Left kidney (tissue), 8 donors: ENCODE results near the gene P2RY14. TPM values are rescaled to one million over a fixed set of nuclear protein-coding genes. Genes with fewer than 3 reads are reported as not detected.
A peak's percentile ranks its signal among the peaks of the same experiment; 100 is the strongest.

Source experiments
- DNase-seq: peaks from one replicate; pipeline ENCODE4 v3.0.0-alpha.2; 2013
- long read RNA-seq, 8 donors: transcript quantifications; one replicate each; lab custom pipeline, GENCODE V29; 2026
- polyA plus RNA-seq: library from polyadenylated mRNA; unstranded; fragments of 120-200 nt; gene quantifications from one replicate; pipeline ENCODE4 v1.2.1, GENCODE V29; 2013; ENCODE audit not compliant: insufficient read length

The P2RY14 gene
- 0.57 TPM for polyA plus RNA-seq
- long read RNA-seq, donor 1: 0 reads
- long read RNA-seq, donor 2: 0 reads
- long read RNA-seq, donor 3: 0 reads
- long read RNA-seq, donor 4: 0 reads
- long read RNA-seq, donor 5: 0 reads
- long read RNA-seq, donor 6: 0 reads
- long read RNA-seq, donor 7: 0 reads
- long read RNA-seq, donor 8: 0 reads

GRCh38 chr3:151278230-151278629, at the start of gene P2RY14:
P2RY14 (minus strand) TSS chr3:151278542; CDS start chr3:151214316, 64,226 bp downstream.
- no peak for DNase-seq

DNA sequence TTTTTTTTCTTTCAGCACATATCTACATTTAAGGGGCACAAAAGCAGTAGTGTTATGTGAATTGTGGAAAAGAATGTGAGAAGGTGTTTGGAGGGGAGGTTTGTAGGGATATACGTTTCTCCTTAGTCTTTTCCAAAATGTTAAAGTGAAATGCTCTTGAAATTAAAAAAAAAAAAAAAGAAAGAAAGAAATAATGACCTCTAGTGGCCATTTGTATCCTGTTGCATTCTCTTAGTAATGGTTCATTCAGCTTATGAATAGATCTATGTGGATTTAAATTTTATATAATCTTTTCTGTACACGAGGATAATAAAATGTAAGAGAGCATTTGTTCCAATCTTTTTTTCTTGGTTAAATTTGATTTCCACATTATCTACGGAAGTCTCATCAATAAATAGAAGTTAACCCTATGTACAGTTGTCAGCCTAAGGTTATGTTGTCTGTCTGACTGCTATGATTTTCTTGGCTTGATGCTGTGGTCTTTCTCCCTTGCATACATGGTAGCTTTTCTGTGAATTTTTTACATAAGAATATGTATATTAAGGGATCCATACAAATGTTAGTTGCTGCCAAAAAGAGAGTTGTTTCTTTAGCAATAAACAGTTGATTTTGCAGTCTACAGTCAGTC, 49.3 kb upstream of the P2RY14 start:
- DNase-seq: peak; percentile 6

- no peak for DNase-seq
Observed at GRCh38 chr3:151322511-151322910, 44.2 kb upstream of the P2RY14 start.

- no peak for DNase-seq
Observed at GRCh38 chr3:151321526-151321925, 43.2 kb upstream of the P2RY14 start.

GRCh38 chr3:151320131-151320530, 41.8 kb upstream of the P2RY14 start:
- no peak for DNase-seq

GRCh38 chr3:151319628-151320027, 41.3 kb upstream of the P2RY14 start:
- DNase-seq: no peak

DNA sequence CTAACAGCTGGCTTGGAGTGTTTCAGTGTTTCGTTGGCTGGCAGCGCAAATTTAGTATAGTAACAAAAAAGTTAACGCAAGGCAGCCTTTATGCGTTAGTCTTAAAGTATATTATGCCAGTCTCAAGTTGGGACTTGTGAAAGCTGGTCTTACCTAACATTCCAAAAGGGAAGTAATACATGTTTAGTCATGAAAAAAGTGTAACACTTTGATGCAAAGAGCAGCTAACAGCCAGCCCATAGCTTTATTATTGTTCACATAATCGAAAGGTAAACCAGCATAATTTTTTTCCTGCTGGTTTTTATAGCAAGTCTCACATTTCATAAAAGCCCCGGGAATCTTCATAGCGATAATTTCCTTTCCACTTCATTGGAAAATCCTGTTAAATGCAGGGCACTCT, 40.6 kb upstream of the P2RY14 start:
- DNase-seq: no peak

DNA sequence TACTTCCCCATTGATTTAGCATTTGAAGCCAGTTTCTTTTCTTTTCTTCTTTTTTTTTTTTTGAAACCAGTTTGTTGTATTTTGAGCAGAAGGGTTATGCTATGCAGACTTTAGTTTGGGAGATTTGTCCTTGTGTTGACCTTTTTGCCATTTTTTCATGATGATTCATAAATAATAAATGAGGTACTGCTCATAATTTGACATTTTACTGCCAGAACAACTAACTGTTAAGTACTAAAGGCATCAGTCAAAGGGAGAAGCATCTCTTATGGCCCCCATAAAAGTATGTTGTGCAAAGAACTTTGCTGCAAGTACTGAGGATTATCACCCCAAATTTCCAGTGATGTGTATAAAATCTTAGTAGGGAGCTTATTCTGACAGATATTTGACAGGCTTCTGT, 40.0 kb upstream of the P2RY14 start:
- DNase-seq: no peak

DNA sequence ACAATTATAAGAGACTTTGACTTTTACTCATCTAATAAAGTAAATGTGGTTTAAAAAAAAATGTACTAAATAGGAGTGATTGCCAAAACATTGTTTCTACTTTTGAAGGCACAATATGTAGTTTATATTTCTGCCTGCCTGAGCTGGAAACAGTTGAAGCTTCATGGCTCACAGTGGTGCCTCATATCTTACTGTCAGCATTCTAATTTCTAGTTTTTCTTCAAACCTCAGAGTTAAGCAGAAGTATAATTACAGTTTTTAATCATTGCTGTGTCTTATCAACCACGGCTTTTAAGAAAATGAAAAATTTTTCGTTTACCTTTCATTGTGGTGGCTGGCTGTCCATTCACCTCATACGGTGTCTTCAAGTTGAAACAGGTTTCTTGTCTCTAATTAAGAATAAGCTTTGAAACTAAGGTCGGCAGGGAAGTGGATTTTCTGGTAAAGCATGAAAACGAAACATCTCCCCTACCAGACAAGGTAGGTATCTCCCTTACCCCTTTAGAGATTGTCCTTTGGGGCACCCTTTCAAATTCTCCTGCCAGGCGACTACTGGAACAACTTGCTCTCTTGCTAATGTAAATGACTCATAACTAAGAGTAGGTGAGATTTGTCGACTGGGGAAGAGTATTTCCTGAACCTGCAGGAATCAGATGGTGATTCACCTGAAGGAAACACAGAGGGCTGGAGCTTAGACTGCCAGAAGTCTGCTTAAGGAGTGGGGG, 38.1 kb upstream of the P2RY14 start, which contains the start of gene GPR87:
Gene GPR87, minus strand, starts transcription at position 554 of the 725 bp plus-strand sequence. CDS start 16,720 bp downstream, outside the sequence.
- no peak for DNase-seq

GRCh38 chr3:151315846-151316245, 37.5 kb upstream of the P2RY14 start:
- DNase-seq: no peak

GRCh38 chr3:151315136-151315535, 36.8 kb upstream of the P2RY14 start:
- DNase-seq: no peak

- no peak for DNase-seq
Observed at GRCh38 chr3:151314593-151314992, 36.3 kb upstream of the P2RY14 start.

GRCh38 chr3:151314137-151314536, 35.8 kb upstream of the P2RY14 start:
- DNase-seq: no peak

- DNase-seq: no peak
Observed at GRCh38 chr3:151312972-151313371, 34.6 kb upstream of the P2RY14 start.

GRCh38 chr3:151309566-151309965, 31.2 kb upstream of the P2RY14 start:
- no peak for DNase-seq

DNA sequence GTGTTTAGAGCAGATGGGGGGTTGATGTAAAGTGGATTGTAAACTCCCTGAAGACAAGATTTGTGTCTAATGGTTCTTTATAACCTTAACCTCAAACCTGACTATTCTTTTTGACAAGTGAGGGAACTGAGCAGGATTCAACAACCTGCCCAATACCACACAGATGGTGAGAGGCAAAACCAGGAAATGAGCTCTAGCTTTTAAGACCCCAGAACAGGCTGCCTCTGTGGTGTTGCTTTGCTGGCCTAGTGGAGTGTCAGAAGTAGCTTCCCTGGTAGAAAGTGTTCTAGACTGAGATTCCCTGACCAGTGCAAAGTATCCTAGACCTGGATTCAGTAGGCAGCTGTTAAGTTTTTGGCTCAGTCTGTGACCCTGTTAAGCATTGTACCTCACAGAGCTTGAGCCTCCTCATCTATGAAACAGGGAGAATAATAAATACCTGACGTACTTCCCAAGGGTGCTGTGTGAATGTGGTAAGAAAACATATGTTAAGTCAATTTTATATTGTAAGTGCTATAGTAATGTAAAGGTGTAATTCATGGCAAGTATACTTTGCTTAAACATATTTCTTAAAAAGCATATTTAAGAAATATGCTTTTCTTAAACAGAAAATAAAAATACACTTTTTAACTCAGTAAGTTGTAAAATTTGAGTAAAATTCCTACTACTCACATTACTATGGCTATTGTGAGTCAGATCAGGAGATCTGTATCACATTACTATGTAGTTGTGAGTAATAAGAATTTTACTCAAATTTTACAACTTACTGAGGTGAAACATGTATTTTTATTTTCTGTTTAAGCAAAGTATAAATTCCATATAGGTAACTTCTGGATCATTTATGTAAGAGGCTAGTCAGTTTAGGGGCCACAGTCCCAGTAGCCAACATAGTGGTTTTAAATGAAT, 29.5 kb upstream of the P2RY14 start:
- no peak for DNase-seq

- no peak for DNase-seq
Observed at GRCh38 chr3:151307131-151307530, 28.8 kb upstream of the P2RY14 start.

- no peak for DNase-seq
Observed at GRCh38 chr3:151306168-151306810, 27.9 kb upstream of the P2RY14 start.

- DNase-seq: no peak
Observed at GRCh38 chr3:151305775-151306151, 27.4 kb upstream of the P2RY14 start.

- no peak for DNase-seq
Observed at GRCh38 chr3:151305060-151305774, 26.9 kb upstream of the P2RY14 start.

- DNase-seq: no peak
Observed at GRCh38 chr3:151303751-151304150, 25.4 kb upstream of the P2RY14 start.
